GM12878 (cell line): ENCODE results near the gene UGT8. TPM values are rescaled to one million over a fixed set of nuclear protein-coding genes. Genes with fewer than 3 reads are reported as not detected.

ENCODE experiments used
- ASH2L ChIP-seq: fragments of 300-600, 200-600 bp; sonication (generic); IDR thresholded peaks from 2 replicates; pipeline ENCODE4 v1.6.1; 2017; ENCODE audit warnings: low read depth, mild to moderate bottlenecking, borderline replicate concordance
- EGR1 ChIP-seq, 2 experiments: IDR thresholded peaks; 1 replicate in 1 of 2; 2 replicates in 1 of 2; pipeline ENCODE4 v1.6.1; 2011 to 2012; ENCODE audit warnings: low read depth in 2 of 2, low read length in 2 of 2, borderline replicate concordance in 1 of 2, mild to moderate bottlenecking in 1 of 2, moderate library complexity in 1 of 2
- EP300 ChIP-seq, 2 experiments: fragments of 150-350 bp in 1 of 2; IDR thresholded peaks; 2 replicates each; pipeline ENCODE4 v1.6.1; 2011 to 2012; ENCODE audit warnings: low read depth in 2 of 2, low read length in 2 of 2, borderline replicate concordance in 1 of 2, improper control_type of control experiment in 1 of 2, inconsistent platforms in 1 of 2; ENCODE audit not compliant: control insufficient read depth in 1 of 2
- HCFC1 ChIP-seq: fragments of 150-350 bp; IDR thresholded peaks from 2 replicates; pipeline ENCODE4 v1.6.1; 2014; ENCODE audit warnings: low read length
- MAX ChIP-seq: IDR thresholded peaks from 2 replicates; pipeline ENCODE4 v1.6.1; 2012; ENCODE audit warnings: low read depth, low read length, improper control_type of control experiment
- NFIC ChIP-seq: IDR thresholded peaks from 2 replicates; pipeline ENCODE4 v1.6.1; 2012; ENCODE audit warnings: low read depth, mild to moderate bottlenecking, inconsistent platforms, low read length, moderate library complexity
- NFYA ChIP-seq: IDR thresholded peaks from 2 replicates; pipeline ENCODE4 v1.6.1; 2011; ENCODE audit warnings: low read depth, mild to moderate bottlenecking, low read length, improper control_type of control experiment, borderline replicate concordance
- NRF1 ChIP-seq: conservative IDR thresholded peaks from 2 replicates; pipeline ENCODE4 v1.6.1; 2011; ENCODE audit warnings: mild to moderate bottlenecking, low read depth, low read length, improper control_type of control experiment
- RCOR1 ChIP-seq: conservative IDR thresholded peaks from 2 replicates; pipeline ENCODE4 v1.6.1; 2012; ENCODE audit warnings: low read depth, low read length, improper control_type of control experiment
- REST ChIP-seq: IDR thresholded peaks from 2 replicates; pipeline ENCODE4 v1.6.1; 2012; ENCODE audit warnings: mild to moderate bottlenecking, low read depth, low read length
- RFX5 ChIP-seq: IDR thresholded peaks from 2 replicates; pipeline ENCODE4 v1.6.1; 2011; ENCODE audit warnings: low read depth, low read length, improper control_type of control experiment
- SMAD5 ChIP-seq: IDR thresholded peaks from 2 replicates; pipeline ENCODE4 v1.6.1; 2016; ENCODE audit warnings: antibody characterized with exemption, low read depth
- SP1 ChIP-seq: IDR thresholded peaks from one replicate; pipeline ENCODE4 v1.6.1; 2011; ENCODE audit warnings: low read depth, low read length
- TCF12 ChIP-seq: IDR thresholded peaks from 2 replicates; pipeline ENCODE4 v1.6.1; 2011; ENCODE audit warnings: low read depth, mild to moderate bottlenecking, low read length
- TCF7 ChIP-seq: IDR thresholded peaks from 2 replicates; pipeline ENCODE4 v1.6.1; 2014; ENCODE audit warnings: antibody characterized with exemption, borderline replicate concordance
- USF2 ChIP-seq: IDR thresholded peaks from 2 replicates; pipeline ENCODE4 v1.6.1; 2011; ENCODE audit warnings: low read depth, low read length, improper control_type of control experiment, borderline replicate concordance
- YBX1 ChIP-seq: fragments of 450-650 bp; IDR thresholded peaks from 2 replicates; pipeline ENCODE4 v1.6.1; 2016; ENCODE audit warnings: antibody characterized with exemption
- YY1 ChIP-seq: IDR thresholded peaks from 2 replicates; pipeline ENCODE4 v1.6.1; 2011; ENCODE audit warnings: low read depth, mild to moderate bottlenecking, low read length
- ZNF592 ChIP-seq: fragments of 450-650 bp; IDR thresholded peaks from 2 replicates; pipeline ENCODE4 v1.6.1; 2017; ENCODE audit warnings: mild to moderate bottlenecking, moderate library complexity
- polyA plus RNA-seq, 11 experiments: library from polyadenylated mRNA; depleted of rRNA in 4 of 11; unstranded in 6 of 11; stranded (reverse) in 5 of 11; fragments of >200 nt; fragmentation: Nextera tagmentation in 4 of 11; fragmentation: Illumina TruSeq in 1 of 11; extraction: Ambion mirVana in 4 of 11; extraction: Trizol in 1 of 11; gene quantifications; 1 replicate in 1 of 11; 2 replicates in 10 of 11; pipeline versions ENCODE4 v1.2.1 to v1.2.3, GENCODE V29; 2011 to 2016; ENCODE audit warnings: inconsistent platforms in 2 of 11, missing spikeins in 2 of 11, low read depth in 1 of 11
- total RNA-seq, 4 experiments: library from RNA; depleted of rRNA in 3 of 4; stranded (reverse); fragments of >200 nt in 3 of 4; fragmentation: Illumina TruSeq in 1 of 4; extraction: Trizol in 1 of 4; gene quantifications; 2 replicates each; pipeline versions ENCODE4 v1.2.1 to v1.2.3, GENCODE V29; 2013 to 2021
- TF ChIP-seq, protein P1 (sequence below): IDR thresholded peaks from 2 replicates; pipeline ENCODE4 v1.6.1; 2012; ENCODE audit warnings: low read length, inconsistent platforms

The UGT8 gene
- total and polyA plus RNA-seq, 10 of the 15 experiments (the other 5 are each of a cell fraction or from before 2014, with no cell fraction given) = 0.16 to 1.1 (median 0.49) TPM

DNA sequence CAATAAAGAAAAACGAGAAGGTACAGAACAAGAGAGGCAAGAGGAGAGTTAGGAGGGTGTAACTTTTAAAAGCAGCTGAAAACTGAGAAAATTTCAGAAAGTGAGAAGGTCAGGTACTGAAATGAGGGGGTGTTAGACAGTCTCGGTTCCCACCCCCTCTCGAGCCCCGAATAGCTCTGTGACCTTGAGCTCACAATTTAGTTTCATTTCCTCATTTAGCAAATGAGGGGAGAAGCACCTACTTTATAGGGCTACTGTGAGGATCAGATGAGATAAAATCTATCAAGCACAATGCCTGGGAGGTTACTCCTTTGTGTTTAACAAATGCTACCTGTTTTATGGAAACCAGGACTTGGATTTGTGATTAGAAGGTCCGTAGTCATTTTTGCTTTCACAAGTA is 4.9 kb downstream of the UGT8 start (continued):
- TF ChIP-seq EP300 (IDR thresholded peaks at IDR 0.05; ENCODE audit: borderline replicate concordance in 1 of 2, control insufficient read depth in 1 of 2, low read depth in 2 of 2, low read length in 2 of 2) = peak; percentile 94 to 98
- TF ChIP-seq REST = no peak
- TF ChIP-seq, protein P1, sequence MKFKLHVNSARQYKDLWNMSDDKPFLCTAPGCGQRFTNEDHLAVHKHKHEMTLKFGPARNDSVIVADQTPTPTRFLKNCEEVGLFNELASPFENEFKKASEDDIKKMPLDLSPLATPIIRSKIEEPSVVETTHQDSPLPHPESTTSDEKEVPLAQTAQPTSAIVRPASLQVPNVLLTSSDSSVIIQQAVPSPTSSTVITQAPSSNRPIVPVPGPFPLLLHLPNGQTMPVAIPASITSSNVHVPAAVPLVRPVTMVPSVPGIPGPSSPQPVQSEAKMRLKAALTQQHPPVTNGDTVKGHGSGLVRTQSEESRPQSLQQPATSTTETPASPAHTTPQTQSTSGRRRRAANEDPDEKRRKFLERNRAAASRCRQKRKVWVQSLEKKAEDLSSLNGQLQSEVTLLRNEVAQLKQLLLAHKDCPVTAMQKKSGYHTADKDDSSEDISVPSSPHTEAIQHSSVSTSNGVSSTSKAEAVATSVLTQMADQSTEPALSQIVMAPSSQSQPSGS = peak; percentile 95
- TF ChIP-seq YBX1 = no peak
- TF ChIP-seq NRF1 = no peak
- TF ChIP-seq ZNF592 = no peak
- no peak for TF ChIP-seq NFYA
- no peak for TF ChIP-seq YY1
- TF ChIP-seq NFIC = peak; percentile 96
- TF ChIP-seq EGR1 (IDR thresholded peaks at IDR 0.05; ENCODE audit: borderline replicate concordance in 1 of 2, low read depth in 2 of 2, low read length in 2 of 2) = peak in 1 of 2 experiments; percentile 96; a peak in 2 of 3 replicates
- TF ChIP-seq TCF12 = peak; percentile 75; the same call in 1 of the 2 replicates
- 0 out of 2 replicates have a peak, but pooled peaks have one; percentile 33 for TF ChIP-seq TCF7
- TF ChIP-seq USF2 = no peak
- no peak for TF ChIP-seq HCFC1
- TF ChIP-seq RCOR1 = peak; percentile 94; the same call in 1 of the 2 replicates
- TF ChIP-seq MAX = no peak
- TF ChIP-seq SP1 = peak; percentile 70
- no peak for TF ChIP-seq ASH2L
- no peak for TF ChIP-seq SMAD5
- no peak for TF ChIP-seq RFX5
